Measurements from ENCODE around the gene SLFN5.
"Not testable (repeated sequence)": the region's sequence is repeated elsewhere in the genome, so short reads cannot be mapped to it uniquely, and the experiment has no call there.

SLFN5 gene

DNA sequence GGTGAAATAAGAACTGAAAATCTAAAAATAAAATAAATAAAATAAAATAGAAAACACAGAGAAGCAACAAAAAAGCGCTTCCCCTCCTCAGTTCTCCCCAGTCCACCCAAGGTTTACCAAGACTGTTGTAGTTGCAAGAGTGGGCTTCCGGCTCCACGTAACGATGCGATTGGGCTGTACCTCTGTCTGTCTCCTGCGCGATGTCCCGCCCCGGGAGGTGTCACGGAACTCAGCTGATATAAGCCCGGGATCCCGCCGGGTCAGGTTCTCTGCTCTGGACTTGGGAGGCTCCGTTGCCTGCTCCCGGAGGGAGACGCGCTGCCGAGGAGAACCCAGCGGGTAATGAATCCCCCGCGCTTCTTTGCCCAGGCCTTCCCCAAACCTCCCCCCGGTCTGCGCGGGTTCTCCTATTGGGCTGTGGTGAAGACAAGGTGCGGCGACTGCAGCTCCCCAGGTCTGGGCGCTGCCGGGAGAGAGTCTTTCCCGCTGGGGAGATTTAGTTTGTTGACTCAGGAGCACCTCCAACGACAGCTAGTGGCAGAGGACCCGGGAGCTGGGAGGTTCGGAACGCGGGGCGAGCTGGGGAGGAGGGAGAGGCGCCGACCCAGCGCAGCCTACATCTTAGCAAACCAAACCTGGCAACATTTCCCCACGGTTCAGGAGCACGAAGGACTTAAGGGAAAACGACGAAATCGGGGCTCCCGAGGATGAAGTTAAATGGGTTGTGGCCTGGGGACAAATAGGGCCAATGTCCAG lies at the start of gene SLFN5:
SLFN5 (plus strand) TSS at position 268 of the 756 bp plus-strand sequence. CDS start 15,619 bp downstream, outside the sequence.
- peak; percentile 84 to 90 for DNase-seq (ENCODE audit: low read depth in 2 of 2)

GRCh38 chr17:35194001-35194400 lies 48.9 kb upstream of the SLFN5 start, which contains the start of gene SLC35G3:
Gene SLC35G3 (minus strand): TSS chr17:35194393. CDS start chr17:35194307, 86 bp downstream.
- not testable (repeated sequence) for DNase-seq (ENCODE audit: low read depth in 2 of 2)

- not testable (repeated sequence) for DNase-seq (ENCODE audit: low read depth in 2 of 2)
Measured at GRCh38 chr17:35195062-35195461, 47.8 kb upstream of the SLFN5 start.

- not testable (repeated sequence) for DNase-seq (ENCODE audit: low read depth in 2 of 2)
Measured at GRCh38 chr17:35202582-35202981, 40.3 kb upstream of the SLFN5 start.

GRCh38 chr17:35210741-35211140 lies 32.1 kb upstream of the SLFN5 start:
- no peak for DNase-seq (ENCODE audit: low read depth in 2 of 2)

GRCh38 chr17:35212668-35213067 lies 30.2 kb upstream of the SLFN5 start:
- DNase-seq (ENCODE audit: low read depth in 2 of 2), result no peak

- no peak for DNase-seq (ENCODE audit: low read depth in 2 of 2)
Measured at GRCh38 chr17:35213412-35213940, 29.4 kb upstream of the SLFN5 start.

DNA sequence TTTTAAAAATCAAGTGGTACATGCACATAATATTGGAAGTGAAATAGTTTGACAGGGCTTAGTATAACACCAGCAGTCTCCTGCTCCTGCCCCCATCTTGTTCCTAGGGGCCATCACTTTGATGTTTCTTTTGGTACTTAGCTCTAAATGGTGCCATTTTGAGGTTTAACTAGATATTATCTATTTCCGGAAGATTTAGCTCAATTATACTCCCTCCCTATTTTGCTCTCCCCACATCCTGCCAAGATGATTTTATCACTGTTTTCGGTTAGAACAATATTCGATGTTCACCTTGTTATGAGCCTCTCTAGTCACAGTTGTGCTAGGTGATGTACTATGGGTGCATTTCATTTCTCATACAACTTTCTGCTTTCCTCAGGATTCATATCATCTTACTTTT lies 28.7 kb upstream of the SLFN5 start:
- no peak for DNase-seq (ENCODE audit: low read depth in 2 of 2)

DNA sequence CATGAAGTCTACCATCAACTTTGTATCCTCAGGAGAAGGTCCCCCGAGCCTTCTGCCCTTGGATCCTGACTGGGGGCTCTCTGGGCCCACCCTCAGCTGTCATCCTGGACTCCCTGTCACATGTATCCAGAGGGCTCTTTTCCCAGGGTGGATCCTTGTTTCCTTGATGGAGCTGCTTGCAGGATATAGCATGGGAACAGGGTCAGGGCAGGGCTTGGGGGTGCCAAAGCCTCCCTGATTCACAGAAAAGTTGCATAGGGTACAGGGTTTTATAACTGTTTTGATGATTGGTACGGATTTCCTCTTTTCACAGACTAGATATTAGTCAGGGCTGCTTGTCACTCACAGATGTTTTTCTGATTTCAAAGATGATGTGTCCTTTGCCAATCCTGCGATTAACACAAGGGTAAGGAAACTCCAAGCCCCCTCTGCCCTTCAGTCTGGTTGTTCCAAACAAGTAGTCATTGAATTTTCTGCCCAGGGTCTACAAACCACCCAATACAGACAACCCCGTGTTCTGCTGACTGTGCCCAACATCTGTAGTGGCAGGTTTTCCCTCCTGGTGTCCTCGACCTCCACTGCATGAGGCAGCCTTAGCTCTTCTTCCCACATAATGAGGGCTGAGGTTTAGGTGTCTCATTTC lies 28.1 kb upstream of the SLFN5 start:
- no peak for DNase-seq (ENCODE audit: low read depth in 2 of 2)

- no peak for DNase-seq (ENCODE audit: low read depth in 2 of 2)
Measured at GRCh38 chr17:35217107-35217506, 25.8 kb upstream of the SLFN5 start.

DNA sequence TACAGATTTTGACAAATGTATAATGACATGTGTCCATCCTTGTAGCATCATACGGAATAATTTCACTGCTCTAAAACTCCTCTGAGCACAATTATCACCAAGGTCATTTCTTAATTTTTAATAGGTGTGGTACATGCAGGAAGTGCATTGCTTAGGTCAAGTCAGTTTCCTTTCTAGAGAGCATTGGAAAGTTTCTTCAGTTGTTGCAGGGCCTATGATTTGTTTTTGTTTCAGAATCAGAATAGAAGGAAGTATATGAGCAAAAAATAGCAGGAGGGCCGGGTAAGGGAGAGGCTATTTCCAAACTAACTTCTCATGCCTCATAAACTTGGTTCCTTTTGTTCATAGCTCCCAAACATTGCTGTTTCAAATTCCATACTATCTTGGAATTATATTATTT lies 24.0 kb upstream of the SLFN5 start:
- DNase-seq (ENCODE audit: low read depth in 2 of 2), result no peak

DNA sequence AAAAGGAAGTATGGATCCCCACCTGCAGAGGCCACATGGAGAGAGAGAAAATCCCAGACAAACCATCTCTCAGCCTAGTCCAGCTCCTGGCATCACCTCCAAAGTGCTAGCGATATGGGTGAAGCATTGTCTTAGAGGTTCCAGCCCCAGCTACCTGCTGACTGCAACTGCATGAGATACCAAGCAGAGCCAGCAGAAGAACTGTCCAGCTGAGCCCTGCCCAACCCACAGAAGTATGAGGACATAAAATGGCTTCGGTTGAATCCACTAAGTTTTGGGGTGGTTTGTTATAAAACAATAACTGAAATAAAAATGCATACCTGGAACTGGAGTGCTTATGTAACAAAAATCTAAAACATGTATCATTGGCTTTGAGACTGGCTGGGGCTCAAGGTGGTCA lies 20.4 kb upstream of the SLFN5 start:
- no peak for DNase-seq (ENCODE audit: low read depth in 2 of 2)

- no peak for DNase-seq (ENCODE audit: low read depth in 2 of 2)
Measured at GRCh38 chr17:35224436-35224835, 18.4 kb upstream of the SLFN5 start.

- no peak for DNase-seq (ENCODE audit: low read depth in 2 of 2)
Measured at GRCh38 chr17:35227546-35227945, 15.3 kb upstream of the SLFN5 start.

DNA sequence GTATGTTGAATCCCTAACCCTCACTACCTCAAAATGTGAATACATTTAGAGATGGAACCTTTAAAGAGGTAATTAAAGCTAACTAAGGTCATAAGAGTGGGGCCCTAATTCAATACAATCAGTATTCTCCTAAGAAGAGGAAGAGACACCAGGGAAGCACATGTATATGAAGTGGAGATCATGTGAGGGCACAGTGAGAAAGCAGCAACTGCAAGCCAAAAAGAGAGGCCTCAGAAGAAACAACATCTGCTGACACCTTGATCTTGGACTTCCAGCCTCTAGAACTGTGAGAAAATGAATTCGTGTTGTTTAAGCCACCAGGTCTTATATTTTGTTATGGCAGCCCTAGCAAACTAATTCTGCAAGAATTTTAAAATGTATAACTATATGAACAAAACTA lies 13.2 kb upstream of the SLFN5 start:
- DNase-seq (ENCODE audit: low read depth in 2 of 2), result no peak

DNA sequence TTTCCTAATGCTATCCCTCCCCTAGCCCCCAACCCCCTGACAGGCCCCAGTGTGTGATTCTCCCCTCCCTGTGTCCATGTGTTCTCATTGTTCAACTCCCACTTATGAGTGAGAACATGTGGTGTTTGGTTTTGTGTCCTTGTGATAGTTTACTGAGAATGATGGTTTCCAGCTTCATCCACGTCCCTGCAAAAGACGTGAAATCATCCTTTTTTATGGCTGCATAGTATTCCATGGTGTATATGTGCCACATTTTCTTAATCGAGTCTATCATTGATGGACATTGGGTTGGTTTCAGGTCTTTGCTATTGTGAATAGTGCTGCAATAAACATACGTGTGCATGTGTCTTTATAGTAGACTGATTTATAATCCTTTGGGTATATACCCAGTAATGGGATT lies 8.6 kb upstream of the SLFN5 start:
- not testable (repeated sequence) for DNase-seq (ENCODE audit: low read depth in 2 of 2)

GRCh38 chr17:35235289-35235688 lies 7.6 kb upstream of the SLFN5 start:
- no peak for DNase-seq (ENCODE audit: low read depth in 2 of 2)

GRCh38 chr17:35235917-35236316 lies 7.0 kb upstream of the SLFN5 start:
- DNase-seq (ENCODE audit: low read depth in 2 of 2), result no peak

DNA sequence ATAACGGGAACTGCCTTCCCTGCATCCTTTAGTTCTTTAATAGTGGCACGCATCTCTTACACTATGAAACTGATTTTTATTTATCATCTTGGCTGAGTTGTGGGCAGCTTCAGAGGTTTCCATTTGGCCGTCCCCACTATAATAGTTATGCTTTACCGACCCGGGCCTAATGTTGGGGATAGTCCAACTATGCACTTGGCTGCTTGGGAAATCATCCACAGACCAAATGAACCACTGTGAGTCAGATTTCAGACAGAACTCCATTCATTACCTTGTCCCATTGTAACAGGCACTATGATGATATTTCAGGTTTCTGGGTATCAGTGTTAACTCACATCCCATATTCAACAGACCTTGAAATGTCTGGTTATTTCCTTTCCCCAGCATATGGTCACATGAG lies 6.1 kb upstream of the SLFN5 start:
- no peak for DNase-seq (ENCODE audit: low read depth in 2 of 2)

GRCh38 chr17:35238821-35239220 lies 4.1 kb upstream of the SLFN5 start:
- no peak for DNase-seq (ENCODE audit: low read depth in 2 of 2)

DNA sequence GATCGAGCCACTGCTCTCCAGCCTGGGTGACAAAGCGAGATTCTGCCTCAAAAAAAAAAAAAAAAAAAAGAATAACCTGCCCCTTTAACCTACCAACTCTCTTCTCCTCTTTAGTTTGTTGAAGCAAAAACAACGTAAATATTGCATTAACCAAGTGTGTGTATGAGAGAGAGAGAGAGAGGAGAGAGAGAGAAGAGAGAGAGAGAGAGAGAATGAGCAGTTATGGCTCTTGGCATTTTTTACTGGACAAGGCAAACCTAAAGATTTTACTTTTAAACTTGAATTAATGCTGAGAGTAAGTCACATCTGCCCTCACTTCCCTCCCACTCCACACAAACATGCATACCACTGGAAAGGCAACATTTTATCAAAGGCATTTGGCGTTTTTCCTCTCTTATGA lies 3.0 kb upstream of the SLFN5 start:
- DNase-seq (ENCODE audit: low read depth in 2 of 2), result no peak

DNA sequence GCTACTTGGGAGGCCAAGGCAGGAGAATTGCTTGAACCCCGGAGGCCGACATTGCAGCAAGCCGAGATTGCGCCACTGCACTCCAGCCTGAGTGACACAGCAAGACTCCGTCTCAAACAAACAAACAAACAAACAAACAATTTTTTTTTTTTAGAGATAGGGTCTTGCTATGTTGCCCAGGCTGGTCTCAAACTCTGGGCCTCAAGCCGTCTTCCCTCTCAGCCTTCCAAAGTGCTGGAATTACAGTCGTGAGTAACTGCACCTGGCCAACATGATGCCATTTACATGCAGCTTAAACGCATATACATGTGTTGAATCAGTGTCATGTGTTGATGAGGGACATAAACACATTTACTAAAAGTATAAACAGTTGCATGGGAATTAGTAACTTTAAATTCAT lies 2.0 kb upstream of the SLFN5 start:
- no peak for DNase-seq (ENCODE audit: low read depth in 2 of 2)

- DNase-seq (ENCODE audit: low read depth in 2 of 2), result peak in 1 of 2 donors; percentile 14
Measured at GRCh38 chr17:35241520-35241919, 1.4 kb upstream of the SLFN5 start.
